PC-9 (cell line): Measurements from ENCODE around the gene ENPEP. TPM values are rescaled to one million over a fixed set of nuclear protein-coding genes. Genes with fewer than 3 reads are reported as not detected.
"Not testable (repeated sequence)": the region's sequence is repeated elsewhere in the genome, so short reads cannot be mapped to it uniquely, and the experiment has no call there.

ENCODE experiments used
- Bru-seq: library from RNA; stranded (reverse); fragments of 400-500 nt; gene quantifications from one replicate; lab custom pipeline; 2021; lab: Mats Ljungman, UMichigan
- BruChase-seq, 2 experiments: library from RNA; stranded (reverse); fragments of 400-500 nt; gene quantifications; one replicate each; lab custom pipeline; 2021; lab: Mats Ljungman, UMichigan
- BruUV-seq: library from RNA; stranded (reverse); fragments of 400-500 nt; replicated peaks from 2 replicates; lab custom pipeline; 2021; lab: Mats Ljungman, UMichigan
- CTCF ChIA-PET: fragments of 300-600 bp; sonication (Branson Sonifier 250); formaldehyde crosslinking; loops from one replicate; lab custom pipeline; 2022; ENCODE audit warnings: antibody characterized with exemption; lab: Charles Lee
- POLR2A ChIA-PET: fragments of 300-600 bp; sonication (Branson Sonifier 250); formaldehyde crosslinking; loops from one replicate; lab custom pipeline; 2022; ENCODE audit warnings: antibody characterized with exemption; ENCODE audit not compliant: unreplicated experiment; lab: Charles Lee
- DNase-seq, 2 experiments: peaks; one replicate each; pipeline versions ENCODE4 v3.0.0 to v3.0.0-alpha.2; 2015 to 2022; ENCODE audit warnings: mixed read lengths in 1 of 2
- H2AFZ ChIP-seq: fragments of 200-600 bp; sonication (generic); 2 replicates; pipeline ENCODE4 v1.8.1; 2017; ENCODE audit warnings: antibody characterized with exemption
- H3F3A ChIP-seq: fragments of 200-600 bp; sonication (generic); 2 replicates; pipeline ENCODE4 v1.8.1; 2017; ENCODE audit warnings: antibody characterized with exemption, mild to moderate bottlenecking, low read depth; ENCODE audit not compliant: insufficient read depth
- H3K27ac ChIP-seq: fragments of 200-600 bp; sonication (generic); 2 replicates; pipeline ENCODE4 v1.6.1; 2016; ENCODE audit warnings: mixed run types
- H3K27me3 ChIP-seq: fragments of 200-600 bp; sonication (generic); 2 replicates; pipeline ENCODE4 v1.6.1; 2016; ENCODE audit warnings: low read depth, mixed run types; ENCODE audit not compliant: insufficient read depth
- H3K36me3 ChIP-seq: fragments of 200-600 bp; sonication (generic); 2 replicates; pipeline ENCODE4 v1.6.1; 2016; ENCODE audit warnings: low read depth, mixed run types
- H3K4me1 ChIP-seq: fragments of 200-600 bp; sonication (generic); replicated peaks from 2 replicates; pipeline ENCODE4 v1.6.1; 2016; ENCODE audit warnings: mixed run types; ENCODE audit not compliant: insufficient read depth
- H3K4me2 ChIP-seq: fragments of 200-600 bp; sonication (generic); 2 replicates; pipeline ENCODE4 v1.6.1; 2017; ENCODE audit warnings: mixed run types
- H3K4me3 ChIP-seq: fragments of 200-600 bp; sonication (generic); 2 replicates; pipeline ENCODE4 v1.6.1; 2016; ENCODE audit warnings: mixed run types
- H3K79me2 ChIP-seq: fragments of 200-600 bp; sonication (generic); 2 replicates; pipeline ENCODE4 v1.6.1; 2017; ENCODE audit warnings: low read depth, mixed run types
- H3K9me2 ChIP-seq: fragments of 200-600 bp; sonication (generic); 2 replicates; pipeline ENCODE4 v1.8.1; 2017; ENCODE audit warnings: mild to moderate bottlenecking; ENCODE audit not compliant: insufficient read depth
- H3K9me3 ChIP-seq: fragments of 200-600 bp; sonication (generic); 2 replicates; pipeline ENCODE4 v1.8.1; 2016; ENCODE audit warnings: low read depth; ENCODE audit not compliant: insufficient read depth
- H4K20me1 ChIP-seq: fragments of 200-600 bp; sonication (generic); 2 replicates; pipeline ENCODE4 v1.8.1; 2017; ENCODE audit not compliant: insufficient read depth
- CTCF ChIP-seq: fragments of 200-600 bp; sonication (generic); conservative IDR thresholded peaks from 2 replicates; pipeline ENCODE4 v1.6.1; 2017; ENCODE audit warnings: mixed run types, antibody characterized with exemption, mild to moderate bottlenecking, moderate library complexity
- EZH2 ChIP-seq: fragments of 200-600 bp; sonication (generic); IDR thresholded peaks from 2 replicates; pipeline ENCODE4 v1.8.0; 2017; ENCODE audit warnings: antibody characterized with exemption, low read depth
- intact Hi-C: fragments of 100-400 bp; cut with micrococcal nuclease; formaldehyde crosslinking; loops from one replicate; pipeline ENCODE4 v1.10.0; 2022; ENCODE audit not compliant: unreplicated experiment
- long read RNA-seq: library from polyadenylated mRNA; stranded (forward); transcript quantifications from one replicate; pipeline ENCODE4 v2.0.0, GENCODE V29; 2022
- total RNA-seq: library from RNA; stranded (reverse); gene quantifications from 2 replicates; pipeline ENCODE4 v1.2.3, GENCODE V29; 2021

The ENPEP gene
- total RNA-seq (not detected in 2 replicates), Bru-seq, nascent RNA (percentile 5 among the genes with signal in this experiment), BruChase-seq, experiment 1, labeled RNA remaining after a 2-hour chase (percentile 4 among the genes with signal in this experiment), BruChase-seq, experiment 2, labeled RNA remaining after a 6-hour chase (percentile 6 among the genes with signal in this experiment)
- long read RNA-seq = 0 reads

- no peak for DNase-seq
- intact Hi-C loops = no loop called here
- Histone ChIP-seq H2AFZ (no peak within 1 kb of the TSS), H3K9me3 (no peaks in the 10 kb centered on the region), H3K36me3 (no peaks in the 10 kb centered on the region), H3F3A (no peaks in the 10 kb centered on the region), H3K79me2 (no peaks in the 10 kb centered on the region), H3K4me2 (no peak within 1 kb of the TSS), H3K9me2 (no peaks in the 10 kb centered on the region), H3K4me1 (no peaks in the 10 kb centered on the region), H3K4me3 (no peak within 1 kb of the TSS), H3K27me3 (no peaks in the 10 kb centered on the region), H4K20me1 (no peaks in the 10 kb centered on the region), H3K27ac (no peak within 1 kb of the TSS)
- TF ChIP-seq CTCF (no peak), EZH2 (no peak)
- POLR2A ChIA-PET = no interaction called here
- CTCF ChIA-PET = no interaction called here
- BruUV-seq = no TSS peak
Observed at GRCh38 chr4:110475881-110476818, at the start of gene ENPEP. ENPEP (plus strand) TSS chr4:110476155; CDS start chr4:110476415, 260 bp downstream.

- H3K4me2 ChIP-seq, H4K20me1 ChIP-seq, DNase-seq, CTCF ChIA-PET, POLR2A ChIA-PET, H3K79me2 ChIP-seq, H3K36me3 ChIP-seq, BruUV-seq, H3K27ac ChIP-seq, intact Hi-C loops, H3K27me3 ChIP-seq, H3K9me3 ChIP-seq, H3K4me3 ChIP-seq, H2AFZ ChIP-seq, H3K9me2 ChIP-seq, H3F3A ChIP-seq, H3K4me1 ChIP-seq: not testable (repeated sequence)
Observed at GRCh38 chr4:110431805-110432204, 44.1 kb upstream of the ENPEP start.

GRCh38 chr4:110437292-110437691, 38.7 kb upstream of the ENPEP start:
- H3K36me3 ChIP-seq, H3F3A ChIP-seq, H3K4me1 ChIP-seq, H3K9me3 ChIP-seq, POLR2A ChIA-PET, H3K4me3 ChIP-seq, H3K9me2 ChIP-seq, H4K20me1 ChIP-seq, H2AFZ ChIP-seq, H3K27ac ChIP-seq, H3K79me2 ChIP-seq, BruUV-seq, H3K27me3 ChIP-seq, CTCF ChIA-PET, intact Hi-C loops, DNase-seq, H3K4me2 ChIP-seq: not testable (repeated sequence)

- POLR2A ChIA-PET, H3K27me3 ChIP-seq, H3K9me2 ChIP-seq, H3K79me2 ChIP-seq, H3K4me2 ChIP-seq, H3K4me1 ChIP-seq, H3K4me3 ChIP-seq, H3F3A ChIP-seq, H3K36me3 ChIP-seq, H3K27ac ChIP-seq, DNase-seq, H2AFZ ChIP-seq, BruUV-seq, intact Hi-C loops, H3K9me3 ChIP-seq, H4K20me1 ChIP-seq, CTCF ChIA-PET: not testable (repeated sequence)
Observed at GRCh38 chr4:110439209-110439608, 36.7 kb upstream of the ENPEP start.
